ENCODE measurements around the gene SLC23A3. TPM values are rescaled to one million over a fixed set of nuclear protein-coding genes. Genes with fewer than 3 reads are reported as not detected.

The SLC23A3 gene
- polyA plus RNA-seq, 1 experiment: 0.53 TPM

DNA sequence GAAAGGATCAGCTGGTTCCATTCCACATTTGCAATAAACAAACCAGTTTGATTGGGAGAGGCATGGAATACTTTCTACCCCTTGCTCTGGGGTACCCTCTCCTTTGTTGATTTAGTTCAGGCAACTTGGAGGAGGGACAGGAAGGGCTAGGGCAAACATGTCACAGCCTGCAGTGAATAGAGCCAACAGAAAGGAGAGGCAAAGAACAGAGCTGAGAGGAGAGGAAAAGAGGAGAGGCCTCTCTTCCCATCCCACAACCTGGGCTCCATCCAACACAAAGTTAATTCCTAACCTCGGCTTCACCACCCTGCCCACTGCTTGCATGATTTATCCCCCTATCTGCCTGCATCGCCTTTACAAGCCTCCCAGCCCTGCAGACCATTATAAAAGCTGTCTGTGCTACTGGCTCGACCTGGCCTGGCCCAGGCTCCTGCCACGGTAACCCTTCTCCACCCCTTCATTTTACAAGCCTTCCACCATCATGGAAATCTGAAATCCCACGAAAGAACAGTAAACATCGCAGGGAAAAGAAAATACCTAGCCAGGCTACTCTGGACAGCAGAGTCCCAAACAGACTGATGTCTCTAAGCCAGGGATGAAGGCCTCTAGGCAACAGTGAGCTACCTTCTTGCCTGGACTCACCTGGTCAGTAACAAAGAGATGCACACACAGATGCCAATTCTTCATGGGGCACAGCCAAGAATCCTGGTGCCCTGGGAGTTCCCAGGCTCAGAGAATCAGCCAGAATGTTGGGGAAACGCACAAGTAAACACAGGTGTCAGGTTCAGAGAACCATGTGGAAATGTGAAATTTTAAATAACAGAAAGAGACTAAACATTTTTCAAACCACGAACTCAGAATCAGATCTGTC lies 52.8 kb downstream of the SLC23A3 start:
- CTCF ChIA-PET: interaction anchor here (0.6 to 10.8 kb wide), 9 partner anchors 13 to 87 kb away, joined by 3 to 137 read pairs (median 6); partner anchors contain the start of gene IHH
- peak overlapping the region; percentile 21 for H3K27ac ChIP-seq (ENCODE audit: low read depth, low read length)
- POLR2A ChIA-PET: no interaction called here
- no peaks in the 10 kb centered on the region for H3K27me3 ChIP-seq (ENCODE audit: control insufficient read depth, insufficient read depth, low read length)
- no peaks in the 10 kb centered on the region for H3K9me3 ChIP-seq (ENCODE audit: control insufficient read depth, insufficient read depth, low read length)
- TF ChIP-seq, protein P1, sequence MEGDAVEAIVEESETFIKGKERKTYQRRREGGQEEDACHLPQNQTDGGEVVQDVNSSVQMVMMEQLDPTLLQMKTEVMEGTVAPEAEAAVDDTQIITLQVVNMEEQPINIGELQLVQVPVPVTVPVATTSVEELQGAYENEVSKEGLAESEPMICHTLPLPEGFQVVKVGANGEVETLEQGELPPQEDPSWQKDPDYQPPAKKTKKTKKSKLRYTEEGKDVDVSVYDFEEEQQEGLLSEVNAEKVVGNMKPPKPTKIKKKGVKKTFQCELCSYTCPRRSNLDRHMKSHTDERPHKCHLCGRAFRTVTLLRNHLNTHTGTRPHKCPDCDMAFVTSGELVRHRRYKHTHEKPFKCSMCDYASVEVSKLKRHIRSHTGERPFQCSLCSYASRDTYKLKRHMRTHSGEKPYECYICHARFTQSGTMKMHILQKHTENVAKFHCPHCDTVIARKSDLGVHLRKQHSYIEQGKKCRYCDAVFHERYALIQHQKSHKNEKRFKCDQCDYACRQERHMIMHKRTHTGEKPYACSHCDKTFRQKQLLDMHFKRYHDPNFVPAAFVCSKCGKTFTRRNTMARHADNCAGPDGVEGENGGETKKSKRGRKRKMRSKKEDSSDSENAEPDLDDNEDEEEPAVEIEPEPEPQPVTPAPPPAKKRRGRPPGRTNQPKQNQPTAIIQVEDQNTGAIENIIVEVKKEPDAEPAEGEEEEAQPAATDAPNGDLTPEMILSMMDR (IDR thresholded peaks at IDR 0.05; ENCODE audit: low read depth, low read length): no peak
- no peak for DNase-seq (ENCODE audit: low read depth, low spot score)
- H3K4me3 ChIP-seq (ENCODE audit: low read depth, low read length): no peak overlapping the region

DNA sequence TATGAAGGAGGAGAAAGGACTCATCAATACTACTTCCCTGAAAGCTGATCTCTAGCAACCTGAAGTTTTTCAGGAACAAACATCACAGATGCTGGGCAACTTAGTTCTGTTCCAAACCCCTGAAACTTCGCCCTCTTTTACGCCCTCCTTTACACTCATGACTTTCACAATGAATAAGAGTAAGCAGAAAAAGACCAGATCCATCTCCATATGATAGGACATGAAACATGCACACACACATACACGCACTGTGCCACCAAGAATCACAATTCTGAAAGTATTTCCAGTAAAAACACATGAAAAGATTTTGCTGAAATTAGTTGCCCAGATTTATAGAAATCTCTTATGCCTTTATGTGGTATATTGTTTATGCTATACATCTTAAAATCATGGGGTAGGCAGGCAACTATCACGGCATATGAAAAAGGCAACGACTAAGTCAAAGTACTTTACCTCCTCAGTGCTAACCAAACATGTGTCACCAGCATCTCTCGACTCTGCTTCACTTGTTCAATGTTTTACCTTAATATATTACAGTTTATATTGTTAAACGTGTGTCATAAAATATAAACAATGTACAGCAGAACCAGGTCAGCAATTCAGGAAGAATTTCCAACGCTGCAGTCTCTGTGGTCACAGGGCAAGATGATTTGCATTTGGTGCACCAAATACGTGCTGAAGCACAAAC lies 57.0 kb downstream of the SLC23A3 start:
- no peak for DNase-seq (ENCODE audit: low read depth, low spot score)
- Histone ChIP-seq H3K9me3 (ENCODE audit: control insufficient read depth, insufficient read depth, low read length) (no peaks in the 10 kb centered on the region), H3K27ac (ENCODE audit: low read depth, low read length) (no peak overlapping the region), H3K27me3 (ENCODE audit: control insufficient read depth, insufficient read depth, low read length) (no peaks in the 10 kb centered on the region), H3K4me3 (ENCODE audit: low read depth, low read length) (no peak overlapping the region)
- TF ChIP-seq, protein P1 (IDR thresholded peaks at IDR 0.05; ENCODE audit: low read depth, low read length): no peak
- CTCF ChIA-PET: interaction anchor here (1.1 to 3.0 kb wide), 4 partner anchors 9 to 47 kb away, joined by 3 to 18 read pairs (median 4); no protein-coding TSS in a partner anchor
- POLR2A ChIA-PET: no interaction called here

DNA sequence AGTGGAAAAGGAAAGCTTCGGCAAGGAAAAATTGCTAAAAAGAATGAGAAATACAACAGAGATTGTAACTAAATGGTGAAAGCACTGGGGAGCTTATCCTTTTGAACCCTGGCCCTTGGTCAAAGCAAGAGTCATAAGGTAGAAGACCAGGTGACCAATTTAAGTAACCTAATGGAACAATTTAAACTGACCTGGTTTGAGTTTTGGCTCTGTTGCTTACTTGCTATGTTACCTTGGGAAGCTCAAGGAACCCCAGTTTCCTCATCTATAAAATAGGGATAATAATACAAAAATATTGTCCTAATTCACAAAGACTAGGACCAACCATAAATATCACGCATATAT lies 57.8 kb downstream of the SLC23A3 start:
- ChIA-PET POLR2A (no interaction called here), CTCF (interaction anchor here (0.6 to 3.0 kb wide), 7 partner anchors 8 to 131 kb away, joined by 3 to 18 read pairs (median 3); partner anchors contain the start of gene CNPPD1)
- Histone ChIP-seq H3K4me3 (ENCODE audit: low read depth, low read length) (no peak overlapping the region), H3K27ac (ENCODE audit: low read depth, low read length) (no peak overlapping the region), H3K27me3 (ENCODE audit: control insufficient read depth, insufficient read depth, low read length) (no peaks in the 10 kb centered on the region), H3K9me3 (ENCODE audit: control insufficient read depth, insufficient read depth, low read length) (no peaks in the 10 kb centered on the region)
- no peak for DNase-seq (ENCODE audit: low read depth, low spot score)
- TF ChIP-seq, protein P1 (IDR thresholded peaks at IDR 0.05; ENCODE audit: low read depth, low read length): no peak

Other genes starting within 250 kb of the SLC23A3 start
- gene CDK5R2, start 210.4 kb downstream of the SLC23A3 start, polyA plus RNA-seq (2011; rRNA removed): 0.04 and 0.05 TPM in 2 replicates
- gene FEV, start 184.8 kb downstream of the SLC23A3 start, polyA plus RNA-seq (2011; rRNA removed): not detected in 2 replicates
- 0.19 TPM in 1 of 2 replicates, not detected in the other for gene CRYBA2, start 176.6 kb downstream of the SLC23A3 start, polyA plus RNA-seq (2011; rRNA removed)
- not detected in 2 replicates for gene CFAP65, start 128.5 kb downstream of the SLC23A3 start, polyA plus RNA-seq (2011; rRNA removed)
- 0.04 TPM in 1 of 2 replicates, not detected in the other for gene IHH, start 109.1 kb downstream of the SLC23A3 start, polyA plus RNA-seq (2011; rRNA removed)
- gene NHEJ1, start 9.2 kb downstream of the SLC23A3 start, polyA plus RNA-seq (2011; rRNA removed): 21.9 and 22.9 TPM in 2 replicates
- gene CNPPD1, start 6.9 kb upstream of the SLC23A3 start, polyA plus RNA-seq (2011; rRNA removed): 28.0 and 29.9 TPM in 2 replicates
- gene RETREG2, start 8.2 kb upstream of the SLC23A3 start, polyA plus RNA-seq (2011; rRNA removed): 71.7 and 78.7 TPM in 2 replicates
- 24.5 and 29.6 TPM in 2 replicates for gene ZFAND2B, start 36.8 kb upstream of the SLC23A3 start, polyA plus RNA-seq (2011; rRNA removed)
- gene ABCB6, start 48.9 kb upstream of the SLC23A3 start, polyA plus RNA-seq (2011; rRNA removed): 20.9 and 22.2 TPM in 2 replicates
- gene ATG9A, start 59.6 kb upstream of the SLC23A3 start, polyA plus RNA-seq (2011; rRNA removed): 81.0 and 84.3 TPM in 2 replicates
- 20.3 and 22.0 TPM in 2 replicates for gene ANKZF1, start 59.8 kb upstream of the SLC23A3 start, polyA plus RNA-seq (2011; rRNA removed)
- gene GLB1L, start 75.4 kb upstream of the SLC23A3 start, polyA plus RNA-seq (2011; rRNA removed): 8.8 and 9.6 TPM in 2 replicates
- gene STK16, start 75.5 kb upstream of the SLC23A3 start, polyA plus RNA-seq (2011; rRNA removed): 33.9 and 36.6 TPM in 2 replicates
- gene TUBA4B, start 83.2 kb upstream of the SLC23A3 start, polyA plus RNA-seq (2011; rRNA removed): not detected in 2 replicates
- 22.4 and 22.6 TPM in 2 replicates for gene TUBA4A, start 83.9 kb upstream of the SLC23A3 start, polyA plus RNA-seq (2011; rRNA removed)
- gene DNAJB2, start 109.3 kb upstream of the SLC23A3 start, polyA plus RNA-seq (2011; rRNA removed): 40.6 and 41.1 TPM in 2 replicates
- gene PTPRN, start 139.4 kb upstream of the SLC23A3 start, polyA plus RNA-seq (2011; rRNA removed): 11.7 and 15.1 TPM in 2 replicates
- not detected in 2 replicates for gene RESP18, start 162.7 kb upstream of the SLC23A3 start, polyA plus RNA-seq (2011; rRNA removed)
- 41.5 and 71.2 TPM in 2 replicates for gene DNPEP, start 217.9 kb upstream of the SLC23A3 start, polyA plus RNA-seq (2011; rRNA removed)
- gene DES, start 248.3 kb upstream of the SLC23A3 start, polyA plus RNA-seq (2011; rRNA removed): 19.8 and 24.9 TPM in 2 replicates

All from AG04450 (cell line).